Esophagus muscularis mucosa (tissue), 4 donors: Measurements from ENCODE around the gene OXCT1. TPM values are rescaled to one million over a fixed set of nuclear protein-coding genes. Genes with fewer than 3 reads are reported as not detected.

Experiments used
- DNase-seq: peaks from one replicate; pipeline ENCODE4 v3.0.0-alpha.2; 2017; ENCODE audit errors: extremely low spot score
- H3K27ac ChIP-seq, 4 donors: fragments of 200-600 bp; sonication (generic); replicated peaks in 1 of 4; 1 replicate in 3 of 4; 2 replicates in 1 of 4; pipeline ENCODE4 v1.5.1; 2016 to 2019; ENCODE audit warnings: mild to moderate bottlenecking in 1 of 4
- H3K27me3 ChIP-seq, 4 donors: fragments of 200-600 bp; sonication (generic); one replicate each; pipeline versions ENCODE4 v1.5.1 to v1.6.0; 2016 to 2019
- H3K36me3 ChIP-seq, 4 donors: fragments of 200-600 bp; sonication (generic); one replicate each; pipeline ENCODE4 v1.5.1; 2016 to 2019
- H3K4me1 ChIP-seq, 4 donors: fragments of 200-600 bp; sonication (generic); one replicate each; pipeline ENCODE4 v1.5.1; 2016 to 2019
- H3K4me3 ChIP-seq, 4 donors: fragments of 200-600 bp; sonication (generic); 1 replicate in 2 of 4; 2 replicates in 2 of 4; pipeline ENCODE4 v1.5.1; 2016 to 2019; ENCODE audit warnings: mild to moderate bottlenecking in 4 of 4, moderate library complexity in 1 of 4
- H3K9me3 ChIP-seq, 4 donors: fragments of 200-600 bp; sonication (generic); 1 replicate in 3 of 4; 2 replicates in 1 of 4; pipeline ENCODE4 v1.5.1; 2016 to 2019
- CTCF ChIP-seq, 3 experiments: fragments of 200-600 bp in 2 of 3; fragments of 450-650 bp in 1 of 3; sonication (generic) in 2 of 3; IDR thresholded peaks; one replicate each; pipeline ENCODE4 v1.5.1; 2017 to 2019; ENCODE audit warnings: antibody characterized with exemption in 3 of 3, mild to moderate bottlenecking in 2 of 3, moderate library complexity in 1 of 3
- EP300 ChIP-seq: sonication (generic); formaldehyde crosslinking; IDR thresholded peaks from one replicate; pipeline ENCODE4 v1.6.1; 2017; ENCODE audit warnings: antibody characterized with exemption
- POLR2A ChIP-seq: fragments of 450-650 bp; IDR thresholded peaks from one replicate; pipeline ENCODE4 v1.6.1; 2017; ENCODE audit warnings: antibody characterized with exemption, moderate library complexity, mild to moderate bottlenecking, low read depth
- POLR2AphosphoS5 ChIP-seq, 2 donors: sonication (generic); formaldehyde crosslinking; IDR thresholded peaks; one replicate each; pipeline ENCODE4 v1.6.1; 2017; ENCODE audit warnings: antibody characterized with exemption in 2 of 2
- WGBS: methylation state at CpG from one replicate; pipeline ENCODE4 v1.1.5; 2018; 5-methylcytosine and 5-hydroxymethylcytosine counted together
- intact Hi-C: fragments of 100-400 bp; cut with DNase I; formaldehyde crosslinking; loops from one replicate; pipeline ENCODE4 v1.15.1; 2023
- total RNA-seq, 4 donors: library from RNA; depleted of rRNA; stranded (reverse); fragments of >200 nt; gene quantifications; one replicate each; pipeline versions ENCODE4 v1.1.0 to v1.2.1, GENCODE V29; 2016

The OXCT1 gene
- total RNA-seq, 4 donors from 2014 or later = 30.8 to 47.6 (median 37.7) TPM

GRCh38 chr5:41844502-41844901, 25.7 kb downstream of the OXCT1 start:
- Histone ChIP-seq H3K9me3 (no peaks in the 10 kb centered on the region), H3K27ac (no peak overlapping the region), H3K36me3 (peaks cover 7 to 17% (median 9%) of the 10 kb centered on the region in 4 donors), H3K4me1 (no peaks in the 10 kb centered on the region), H3K4me3 (no peak overlapping the region), H3K27me3 (no peaks in the 10 kb centered on the region)
- no peak for TF ChIP-seq POLR2A
- TF ChIP-seq EP300 = no peak
- intact Hi-C loops = loop anchor here (5.0 kb wide), 3 partner anchors 147 to 937 kb away; partner anchors contain the start of gene C7
- WGBS = 65% methylated on average over 3 of the region's 3 CpGs
- no peak for DNase-seq

- no peak for DNase-seq
Observed at GRCh38 chr5:41843456-41844370, 26.5 kb downstream of the OXCT1 start.

DNA sequence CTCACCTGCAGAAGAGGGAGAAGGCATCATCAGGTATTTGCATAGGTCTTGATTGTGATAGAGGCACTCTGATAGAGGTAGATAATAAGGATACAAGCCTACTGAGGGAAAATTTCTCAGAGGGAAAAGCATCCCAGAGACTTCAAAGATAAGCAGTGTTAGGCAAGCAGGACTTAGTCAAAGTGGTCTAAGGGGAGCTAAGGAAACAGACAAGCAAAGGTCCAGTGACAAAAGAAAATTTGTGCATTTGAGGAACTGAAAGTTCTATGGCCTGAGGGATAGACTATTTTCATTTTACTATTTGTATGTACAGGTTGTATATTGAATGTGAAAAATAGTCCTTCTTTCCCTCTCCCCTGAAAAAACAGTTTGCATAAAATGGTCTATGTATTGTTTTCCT, 27.4 kb downstream of the OXCT1 start:
- no peak for DNase-seq
- Histone ChIP-seq H3K9me3 (no peaks in the 10 kb centered on the region), H3K27me3 (no peaks in the 10 kb centered on the region), H3K4me1 (no peaks in the 10 kb centered on the region), H3K4me3 (no peak overlapping the region), H3K36me3 (peaks cover 0 to 25% (median 7%) of the 10 kb centered on the region in 4 donors), H3K27ac (no peak overlapping the region)
- TF ChIP-seq POLR2AphosphoS5 (IDR thresholded peaks at IDR 0.05) (no peak), POLR2A (no peak), EP300 (no peak), CTCF (IDR thresholded peaks at IDR 0.05) (no peak)
- intact Hi-C loops = loop anchor here (5.0 kb wide), 3 partner anchors 145 to 935 kb away; partner anchors contain the start of gene C7

More at GRCh38 chr5:41843456-41844370, 26.5 kb downstream of the OXCT1 start:
- WGBS = 31% methylated on average over 6 of the region's 6 CpGs
- H3K9me3 ChIP-seq = no peaks in the 10 kb centered on the region
- H3K4me3 ChIP-seq = no peak overlapping the region
- H3K36me3 ChIP-seq = peaks cover 0 to 17% (median 3%) of the 10 kb centered on the region in 4 donors
- no peak for TF ChIP-seq POLR2AphosphoS5 (IDR thresholded peaks at IDR 0.05)
- peak; percentile 69 to 82 (median 72) for TF ChIP-seq CTCF (IDR thresholded peaks at IDR 0.05)
- H3K27me3 ChIP-seq = no peaks in the 10 kb centered on the region
- H3K4me1 ChIP-seq = no peaks in the 10 kb centered on the region
- intact Hi-C loops = loop anchor here (5.0 kb wide), 3 partner anchors 146 to 936 kb away; partner anchors contain the start of gene C7
- no peak overlapping the region for H3K27ac ChIP-seq

- no peaks in the 10 kb centered on the region for H3K9me3 ChIP-seq
- no peak overlapping the region for H3K27ac ChIP-seq
- peaks cover 0 to 27% (median 7%) of the 10 kb centered on the region in 4 donors for H3K36me3 ChIP-seq
- 74% methylated on average over 4 of the region's 4 CpGs for WGBS
- no peak overlapping the region for H3K4me3 ChIP-seq
- intact Hi-C loops = loop anchor here (5.0 kb wide), 3 partner anchors 144 to 934 kb away; partner anchors contain the start of gene C7
- DNase-seq = no peak
- H3K4me1 ChIP-seq = peaks cover 0 to 4% (median 2%) of the 10 kb centered on the region in 4 donors
- no peaks in the 10 kb centered on the region for H3K27me3 ChIP-seq
- no peak for TF ChIP-seq POLR2A
- no peak for TF ChIP-seq POLR2AphosphoS5 (IDR thresholded peaks at IDR 0.05)
- TF ChIP-seq EP300 = no peak
- TF ChIP-seq CTCF (IDR thresholded peaks at IDR 0.05) = no peak
Observed at GRCh38 chr5:41841325-41841724, 28.9 kb downstream of the OXCT1 start.

DNA sequence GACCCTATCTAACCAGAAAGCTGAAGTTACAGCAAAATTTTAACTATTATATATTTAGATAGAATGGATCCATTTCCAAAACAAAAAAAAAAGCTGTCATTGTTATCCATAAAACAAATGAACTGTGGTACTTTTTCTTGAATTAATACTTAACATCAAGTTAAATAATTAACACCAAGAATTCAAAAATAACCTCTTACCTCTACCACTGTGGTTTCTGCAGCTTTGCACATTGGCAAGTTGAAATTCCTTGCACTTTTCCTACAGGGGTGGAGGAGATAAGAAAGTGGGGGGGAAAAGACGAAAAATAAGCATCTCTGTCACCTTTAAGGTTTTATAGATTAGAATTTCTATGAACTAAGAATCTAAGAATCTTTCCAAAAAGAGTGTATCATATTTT, 30.0 kb downstream of the OXCT1 start:
- Histone ChIP-seq H3K4me1 (peaks cover 9 to 14% (median 13%) of the 10 kb centered on the region in 4 donors), H3K4me3 (no peak overlapping the region), H3K36me3 (peaks cover 0 to 27% (median 7%) of the 10 kb centered on the region in 4 donors), H3K27ac (no peak overlapping the region), H3K9me3 (no peaks in the 10 kb centered on the region), H3K27me3 (no peaks in the 10 kb centered on the region)
- no peak for DNase-seq
- TF ChIP-seq CTCF (IDR thresholded peaks at IDR 0.05) (no peak), POLR2A (no peak), EP300 (no peak), POLR2AphosphoS5 (IDR thresholded peaks at IDR 0.05) (no peak)
- intact Hi-C loops = loop anchor here (5.0 kb wide), 3 partner anchors 143 to 933 kb away; partner anchors contain the start of gene C7
- WGBS = 91% methylated on average over 1 of the region's 1 CpG
